GM12892 (cell line): ENCODE results near the gene SRCIN1.
A peak's percentile ranks its signal among the peaks of the same experiment; 100 is the strongest.
"Not testable (repeated sequence)": the region's sequence is repeated elsewhere in the genome, so short reads cannot be mapped to it uniquely, and the experiment has no call there.

Source experiments
- DNase-seq: peaks from one replicate; pipeline ENCODE4 v3.0.0; 2011; ENCODE audit not compliant: insufficient read length
- FAIRE-seq: peaks from 2 replicates; lab custom pipeline; 2011; peaks lifted over from hg19 to GRCh38; lab: Jason Lieb, UNC
- POLR2A ChIP-seq: IDR thresholded peaks from 2 replicates; pipeline ENCODE4 v1.6.1; 2011; ENCODE audit warnings: low read depth, low read length, control low read depth
- POLR2AphosphoS5 ChIP-seq: IDR thresholded peaks from 2 replicates; pipeline ENCODE4 v1.6.1; 2011; ENCODE audit warnings: low read depth, low read length, control low read depth
- TAF1 ChIP-seq: IDR thresholded peaks from 2 replicates; pipeline ENCODE4 v1.6.1; 2011; ENCODE audit warnings: low read depth, mild to moderate bottlenecking, control low read depth, low read length, borderline replicate concordance

SRCIN1 gene

DNA sequence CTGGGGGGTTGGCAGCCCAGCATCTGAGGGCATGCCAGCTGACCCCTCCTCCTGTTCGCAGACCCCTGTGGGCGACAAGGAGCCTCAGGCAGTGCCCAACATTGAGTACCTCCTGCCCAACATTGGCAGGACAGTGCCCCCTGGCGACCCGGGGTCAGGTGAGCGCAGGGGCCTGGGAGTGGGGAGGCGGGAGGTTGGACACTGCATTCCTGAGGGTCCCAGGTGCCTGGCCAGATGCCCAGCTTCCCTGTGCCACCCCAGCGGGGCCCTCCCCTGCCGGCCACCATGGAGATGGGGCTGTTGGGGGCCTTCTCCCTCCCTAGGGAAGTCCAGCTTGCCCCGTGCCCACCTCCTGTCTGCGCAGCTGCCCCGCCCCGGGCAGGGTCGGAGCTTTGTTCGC lies 107.4 kb downstream of the SRCIN1 start:
- TF ChIP-seq TAF1 = no peak
- no peak for TF ChIP-seq POLR2AphosphoS5
- no peak for TF ChIP-seq POLR2A
- DNase-seq = no peak
- no peak for FAIRE-seq

GRCh38 chr17:38497656-38498055 lies 108.1 kb downstream of the SRCIN1 start:
- DNase-seq, FAIRE-seq: not testable (repeated sequence)

- not testable (repeated sequence) for FAIRE-seq, DNase-seq
These were observed 111.6 kb downstream of the SRCIN1 start for GRCh38 chr17:38494152-38494551.

GRCh38 chr17:38492067-38493040 lies 113.4 kb downstream of the SRCIN1 start:
- FAIRE-seq = not testable (repeated sequence)

GRCh38 chr17:38491346-38492066 lies 114.2 kb downstream of the SRCIN1 start:
- FAIRE-seq, DNase-seq: not testable (repeated sequence)

More at GRCh38 chr17:38492067-38493040, 113.4 kb downstream of the SRCIN1 start:
- peak; percentile 39 for DNase-seq

DNA sequence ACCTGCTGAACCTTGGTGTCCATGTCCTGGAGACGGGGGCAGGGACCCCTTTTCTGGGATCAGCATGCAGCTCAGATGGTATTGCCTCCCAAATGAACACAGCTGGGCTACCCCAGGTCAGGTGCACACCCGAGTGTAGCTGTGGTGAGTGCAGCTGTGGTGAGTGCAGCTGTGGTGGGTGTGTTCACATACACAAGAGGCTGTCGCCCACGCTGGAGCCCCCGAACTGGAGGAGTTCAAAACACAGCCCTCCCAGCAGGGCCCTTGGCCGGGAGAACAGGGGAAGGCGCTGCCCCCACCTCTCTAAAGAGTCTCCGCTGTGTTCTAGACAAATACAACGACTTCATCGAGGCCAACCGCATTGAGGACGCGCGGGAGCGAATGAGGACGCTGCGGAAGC lies 116.0 kb downstream of the SRCIN1 start:
- not testable (repeated sequence) for DNase-seq, FAIRE-seq

- TF ChIP-seq POLR2A (peak; percentile 99), POLR2AphosphoS5 (peak; percentile 99)
- peak; percentile 42 for DNase-seq
- FAIRE-seq = not testable (repeated sequence)
These were observed 120.0 kb downstream of the SRCIN1 start for GRCh38 chr17:38485681-38486298.

GRCh38 chr17:38485146-38485468 lies 120.6 kb downstream of the SRCIN1 start:
- no peak for TF ChIP-seq POLR2AphosphoS5
- no peak for TF ChIP-seq POLR2A
- TF ChIP-seq TAF1 = no peak
- no peak for DNase-seq
- no peak for FAIRE-seq

- not testable (repeated sequence) for FAIRE-seq, DNase-seq
These were observed 121.3 kb downstream of the SRCIN1 start for GRCh38 chr17:38484242-38485145.

DNA sequence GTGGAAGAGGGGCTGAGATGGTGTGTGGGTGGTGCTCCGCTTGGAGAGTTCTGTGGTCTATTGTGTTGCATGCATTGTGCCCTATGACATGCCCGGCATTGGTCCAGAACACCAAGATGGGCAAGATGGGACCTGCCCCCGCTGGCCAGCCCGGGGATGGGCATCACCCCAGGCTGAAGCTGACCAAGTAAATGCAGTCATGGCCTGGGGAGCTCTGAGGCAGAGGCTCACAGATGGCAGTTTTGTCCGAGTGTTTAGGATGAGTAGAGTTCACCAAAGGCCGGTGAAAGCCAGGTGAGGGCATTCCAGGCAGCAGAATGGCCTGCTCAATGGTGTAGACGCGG lies 123.1 kb downstream of the SRCIN1 start:
- FAIRE-seq, DNase-seq: not testable (repeated sequence)

- not testable (repeated sequence) for FAIRE-seq, DNase-seq
These were observed 123.6 kb downstream of the SRCIN1 start for GRCh38 chr17:38482039-38482699.
